Measurements from ENCODE around the gene SNAP25. TPM values are rescaled to one million over a fixed set of nuclear protein-coding genes. Genes with fewer than 3 reads are reported as not detected.

SNAP25 gene
- total RNA-seq, result 0.05 TPM in 1 of 2 replicates, not detected in the other

- DNase-seq, result peak; percentile 91
Measured at GRCh38 chr20:10218536-10219451, at the start of gene SNAP25. Gene SNAP25 (plus strand): TSS chr20:10218830. CDS start chr20:10275492, 56,662 bp downstream.

GRCh38 chr20:10169752-10170151 is 48.9 kb upstream of the SNAP25 start:
- DNase-seq, result no peak

GRCh38 chr20:10170261-10170660 is 48.4 kb upstream of the SNAP25 start:
- no peak for DNase-seq

- DNase-seq, result peak; percentile 48
Measured at GRCh38 chr20:10171864-10172751, 46.5 kb upstream of the SNAP25 start.

- DNase-seq, result no peak
Measured at GRCh38 chr20:10172998-10173655, 45.5 kb upstream of the SNAP25 start.

- no peak for DNase-seq
Measured at GRCh38 chr20:10174400-10174799, 44.2 kb upstream of the SNAP25 start.

GRCh38 chr20:10177326-10177725 is 41.3 kb upstream of the SNAP25 start:
- DNase-seq, result no peak

- DNase-seq, result no peak
Measured at GRCh38 chr20:10178091-10178490, 40.5 kb upstream of the SNAP25 start.

GRCh38 chr20:10178727-10179313 is 39.8 kb upstream of the SNAP25 start:
- no peak for DNase-seq

- DNase-seq, result peak; percentile 26
Measured at GRCh38 chr20:10179574-10180298, 38.9 kb upstream of the SNAP25 start.

- DNase-seq, result no peak
Measured at GRCh38 chr20:10180651-10181235, 37.9 kb upstream of the SNAP25 start.

GRCh38 chr20:10185741-10186558 is 32.7 kb upstream of the SNAP25 start:
- peak; percentile 6 for DNase-seq

GRCh38 chr20:10190456-10190855 is 28.2 kb upstream of the SNAP25 start:
- no peak for DNase-seq

- no peak for DNase-seq
Measured at GRCh38 chr20:10192171-10192570, 26.5 kb upstream of the SNAP25 start.

GRCh38 chr20:10194166-10194565 is 24.5 kb upstream of the SNAP25 start:
- DNase-seq, result no peak

GRCh38 chr20:10200330-10200729 is 18.3 kb upstream of the SNAP25 start:
- DNase-seq, result no peak

- DNase-seq, result no peak
Measured at GRCh38 chr20:10201321-10201870, 17.2 kb upstream of the SNAP25 start.

GRCh38 chr20:10209091-10209490 is 9.5 kb upstream of the SNAP25 start:
- no peak for DNase-seq

GRCh38 chr20:10213526-10213925 is 5.1 kb upstream of the SNAP25 start:
- DNase-seq, result no peak

All from dermis blood vessel endothelial cell (primary cell).